Liver (tissue), 9 donors: ENCODE results near the gene MXRA8. TPM values are rescaled to one million over a fixed set of nuclear protein-coding genes. Genes with fewer than 3 reads are reported as not detected.

ENCODE experiments used
- DNase-seq: peaks from one replicate; pipeline ENCODE4 v3.0.0-alpha.2; 2017; ENCODE audit warnings: low spot score
- H3K27ac ChIP-seq, 2 donors: one replicate each; pipeline ENCODE4 v1.7.0; 2013; ENCODE audit warnings: inconsistent platforms in 2 of 2, low read length in 2 of 2, control low read depth in 1 of 2, low read depth in 1 of 2, mild to moderate bottlenecking in 1 of 2
- H3K27me3 ChIP-seq, 4 donors: one replicate each; pipeline versions ENCODE4 v1.6.1 to v1.7.0; 2013; ENCODE audit warnings: low read length in 3 of 4, inconsistent platforms in 1 of 4, mild to moderate bottlenecking in 1 of 4, moderate library complexity in 1 of 4; ENCODE audit not compliant: control insufficient read depth in 4 of 4, insufficient read depth in 4 of 4
- H3K36me3 ChIP-seq, 4 donors: one replicate each; pipeline versions ENCODE4 v1.6.1 to v1.7.0; 2013; ENCODE audit warnings: low read length in 3 of 4, mild to moderate bottlenecking in 3 of 4, low read depth in 1 of 4, moderate library complexity in 1 of 4; ENCODE audit not compliant: control insufficient read depth in 4 of 4, insufficient read depth in 3 of 4
- H3K4me1 ChIP-seq, 4 donors: one replicate each; pipeline versions ENCODE4 v1.6.1 to v1.7.0; 2013; ENCODE audit warnings: low read length in 3 of 4, mild to moderate bottlenecking in 3 of 4, moderate library complexity in 1 of 4; ENCODE audit not compliant: control insufficient read depth in 4 of 4, insufficient read depth in 4 of 4
- H3K4me3 ChIP-seq, 3 donors: one replicate each; pipeline versions ENCODE4 v1.6.1 to v1.7.0; 2013; ENCODE audit warnings: low read length in 3 of 3, control low read depth in 1 of 3, low read depth in 1 of 3, mild to moderate bottlenecking in 1 of 3
- H3K9ac ChIP-seq, 2 donors: one replicate each; pipeline ENCODE4 v1.7.0; 2013; ENCODE audit warnings: low read length in 2 of 2, mild to moderate bottlenecking in 2 of 2, moderate library complexity in 2 of 2, control low read depth in 1 of 2, low read depth in 1 of 2
- H3K9me3 ChIP-seq, 4 donors: one replicate each; pipeline versions ENCODE4 v1.6.1 to v1.7.0; 2013; ENCODE audit warnings: low read length in 3 of 4; ENCODE audit not compliant: control insufficient read depth in 4 of 4
- ATF3 ChIP-seq: IDR thresholded peaks from 2 replicates; pipeline ENCODE4 v1.6.1; 2016; ENCODE audit warnings: antibody characterized with exemption
- CTCF ChIP-seq: fragments of 150-350 bp; IDR thresholded peaks from 2 replicates; pipeline ENCODE4 v1.5.1; 2017; ENCODE audit warnings: improper control_type of control experiment, low read depth, low read length; ENCODE audit not compliant: missing input control
- EGR1 ChIP-seq, 2 donors: IDR thresholded peaks; 2 replicates each; pipeline ENCODE4 v1.6.1; 2016 to 2018; ENCODE audit warnings: antibody characterized with exemption in 2 of 2, low read depth in 2 of 2
- FOXA1 ChIP-seq: IDR thresholded peaks from 2 replicates; pipeline ENCODE4 v1.6.1; 2016; ENCODE audit warnings: antibody characterized with exemption
- FOXA2 ChIP-seq: IDR thresholded peaks from 2 replicates; pipeline ENCODE4 v1.6.1; 2016; ENCODE audit warnings: antibody characterized with exemption
- GABPA ChIP-seq, 2 donors: IDR thresholded peaks in 1 of 2; conservative IDR thresholded peaks in 1 of 2; 2 replicates each; pipeline ENCODE4 v1.6.1; 2016; ENCODE audit warnings: antibody characterized with exemption in 2 of 2, mild to moderate bottlenecking in 1 of 2, moderate library complexity in 1 of 2
- HNF4A ChIP-seq, 2 donors: conservative IDR thresholded peaks; 2 replicates each; pipeline ENCODE4 v1.6.1; 2016; ENCODE audit warnings: antibody characterized with exemption in 2 of 2, mild to moderate bottlenecking in 2 of 2
- HNF4G ChIP-seq: IDR thresholded peaks from 2 replicates; pipeline ENCODE4 v1.6.1; 2016; ENCODE audit warnings: antibody characterized with exemption
- JUND ChIP-seq, 2 donors: IDR thresholded peaks; 2 replicates each; pipeline ENCODE4 v1.6.1; 2016; ENCODE audit warnings: antibody characterized with exemption in 2 of 2
- NR2F2 ChIP-seq: IDR thresholded peaks from 2 replicates; pipeline ENCODE4 v1.6.1; 2016; ENCODE audit warnings: antibody characterized with exemption
- RAD21 ChIP-seq, 2 donors: IDR thresholded peaks; 2 replicates each; pipeline ENCODE4 v1.6.1; 2016; ENCODE audit warnings: antibody characterized with exemption in 2 of 2, mild to moderate bottlenecking in 2 of 2
- RXRA ChIP-seq, 2 donors: IDR thresholded peaks; 2 replicates each; pipeline ENCODE4 v1.6.1; 2017 to 2018; ENCODE audit warnings: antibody characterized with exemption in 2 of 2, mild to moderate bottlenecking in 1 of 2
- SP1 ChIP-seq: IDR thresholded peaks from 2 replicates; pipeline ENCODE4 v1.6.1; 2018; ENCODE audit warnings: antibody characterized with exemption, mild to moderate bottlenecking
- TAF1 ChIP-seq: conservative IDR thresholded peaks from 2 replicates; pipeline ENCODE4 v1.6.1; 2016; ENCODE audit warnings: antibody characterized with exemption, mild to moderate bottlenecking
- YY1 ChIP-seq: IDR thresholded peaks from 2 replicates; pipeline ENCODE4 v1.6.1; 2016; ENCODE audit warnings: antibody characterized with exemption, mild to moderate bottlenecking
- ZBTB33 ChIP-seq: IDR thresholded peaks from 2 replicates; pipeline ENCODE4 v1.6.1; 2016; ENCODE audit warnings: antibody characterized with exemption
- WGBS: extraction: QIAGEN DNeasy Blood & Tissue Kit; methylation state at CpG from one replicate; pipeline ENCODE4 v1.1.7; 2013; 5-methylcytosine and 5-hydroxymethylcytosine counted together
- polyA plus RNA-seq, 2 donors: library from polyadenylated mRNA; stranded (reverse) in 1 of 2; unstranded in 1 of 2; fragments of 200-250 nt in 1 of 2; fragments of >200 nt in 1 of 2; fragmentation: Nextera tagmentation in 1 of 2; extraction: Ambion mirVana in 1 of 2; gene quantifications; one replicate each; pipeline versions ENCODE4 v1.2.1 to v1.2.3, GENCODE V29; 2013 to 2015
- total RNA-seq, 2 donors: library from RNA; depleted of rRNA; stranded (reverse); fragments of >200 nt; gene quantifications; one replicate each; pipeline ENCODE4 v1.2.3, GENCODE V29; 2014
- TF ChIP-seq, protein P1 (sequence below): IDR thresholded peaks from 2 replicates; pipeline ENCODE4 v1.6.1; 2016; ENCODE audit warnings: antibody characterized with exemption
- TF ChIP-seq, protein P2 (sequence below): IDR thresholded peaks from 2 replicates; pipeline ENCODE4 v1.6.1; 2016; ENCODE audit warnings: antibody characterized with exemption, mild to moderate bottlenecking
- donor health status: healthy.
- donor health status: healthy.
- donor health status: healthy.
- donor health status: healthy.
- donor health status: healthy.

The MXRA8 gene
- total and polyA plus RNA-seq, 4 donors = 1.8 to 5.9 (median 4.2) TPM

DNA sequence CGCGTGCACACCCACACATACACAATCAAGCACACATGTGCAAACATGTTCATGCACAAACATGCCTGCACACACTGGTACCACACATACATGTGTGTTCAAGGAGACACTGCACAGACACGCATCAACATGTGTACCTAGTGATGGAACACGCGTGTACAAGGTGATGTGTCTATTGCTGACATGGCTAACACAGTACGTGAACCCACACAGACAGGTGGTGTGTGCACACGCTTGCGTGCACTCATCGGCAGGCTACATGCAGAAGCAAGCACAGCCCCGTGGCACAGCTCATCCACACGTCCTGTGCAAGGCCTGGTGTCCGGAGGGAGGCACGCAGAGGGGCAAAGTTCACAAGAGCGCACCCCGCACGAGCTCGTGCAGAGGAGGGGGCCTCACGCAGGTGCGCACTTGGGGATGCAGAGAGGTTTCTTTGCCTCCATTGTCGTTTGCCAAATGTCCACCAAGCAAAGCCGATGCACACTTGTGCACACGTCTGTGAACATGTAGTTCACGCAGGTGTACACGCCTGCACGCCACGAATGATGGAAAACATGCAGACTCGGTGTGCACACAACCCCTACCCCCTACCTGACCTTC lies 51.6 kb downstream of the MXRA8 start:
- WGBS = 30% methylated on average over 27 of the region's 27 CpGs
- DNase-seq = no peak
- H3K36me3 ChIP-seq = peaks cover 0 to 9% (median 2%) of the 10 kb centered on the region in 4 donors
- peak in 1 of 2 donors; percentile 11 for TF ChIP-seq HNF4A (conservative IDR thresholded peaks at IDR 0.05)
- TF ChIP-seq HNF4G = no peak
- TF ChIP-seq EGR1 (IDR thresholded peaks at IDR 0.05; ENCODE audit: low read depth in 2 of 2) = no peak
- TF ChIP-seq CTCF = no peak
- no peak for TF ChIP-seq FOXA2
- no peak for TF ChIP-seq TAF1
- no peak for TF ChIP-seq YY1
- no peak overlapping the region for H3K9ac ChIP-seq
- H3K9me3 ChIP-seq = no peaks in the 10 kb centered on the region
- peak overlapping the region; percentile 76 to 86 (median 77) for H3K4me3 ChIP-seq
- H3K27ac ChIP-seq = peak overlapping the region; percentile 57 to 95
- peaks cover 18 to 44% (median 34%) of the 10 kb centered on the region in 4 donors for H3K4me1 ChIP-seq
- no peaks in the 10 kb centered on the region for H3K27me3 ChIP-seq

DNA sequence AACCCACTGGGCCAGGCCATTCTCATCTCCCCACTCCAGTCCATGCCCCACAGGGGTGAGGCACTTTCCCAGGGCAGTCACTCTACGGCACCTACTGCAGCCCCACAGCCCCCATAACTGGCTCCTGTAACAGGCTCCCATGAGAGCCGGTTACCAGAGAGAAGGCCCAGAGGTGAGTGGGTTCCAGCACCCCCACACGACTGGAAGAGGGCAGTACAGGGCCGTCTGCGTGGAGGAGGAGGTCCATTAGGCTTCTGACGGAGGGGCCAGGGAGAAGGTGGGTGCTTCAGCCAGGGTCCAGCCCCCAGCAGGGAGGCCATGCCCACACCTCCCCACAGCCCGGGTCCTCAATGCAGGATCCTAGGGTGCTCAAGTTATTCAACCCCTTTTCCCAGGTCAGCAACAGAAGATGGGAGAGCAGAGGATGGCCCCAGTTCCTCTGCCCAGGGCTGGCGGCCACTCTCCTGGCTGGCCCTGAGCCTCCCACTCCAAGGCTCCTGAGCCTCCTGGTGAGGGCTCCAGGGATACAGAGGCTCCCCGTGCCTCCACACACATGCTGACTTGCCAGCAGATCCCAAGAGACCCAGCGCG lies 52.2 kb downstream of the MXRA8 start:
- no peak overlapping the region for H3K4me3 ChIP-seq
- peaks cover 18 to 44% (median 34%) of the 10 kb centered on the region in 4 donors for H3K4me1 ChIP-seq
- H3K36me3 ChIP-seq = peaks cover 0 to 4% (median 1%) of the 10 kb centered on the region in 4 donors
- TF ChIP-seq YY1 = no peak
- TF ChIP-seq GABPA (IDR thresholded peaks at IDR 0.05 in 1 of 2, conservative IDR thresholded peaks at IDR 0.05 in 1 of 2) = no peak
- TF ChIP-seq EGR1 (IDR thresholded peaks at IDR 0.05; ENCODE audit: low read depth in 2 of 2) = no peak
- no peak for TF ChIP-seq ATF3
- no peak for TF ChIP-seq CTCF
- TF ChIP-seq, protein P1, sequence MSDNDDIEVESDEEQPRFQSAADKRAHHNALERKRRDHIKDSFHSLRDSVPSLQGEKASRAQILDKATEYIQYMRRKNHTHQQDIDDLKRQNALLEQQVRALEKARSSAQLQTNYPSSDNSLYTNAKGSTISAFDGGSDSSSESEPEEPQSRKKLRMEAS = no peak
- no peak for TF ChIP-seq NR2F2
- no peak for TF ChIP-seq RXRA (IDR thresholded peaks at IDR 0.05)
- TF ChIP-seq FOXA2 = no peak
- no peak for TF ChIP-seq HNF4G
- TF ChIP-seq TAF1 = no peak
- no peak for TF ChIP-seq HNF4A (conservative IDR thresholded peaks at IDR 0.05)
- TF ChIP-seq RAD21 (IDR thresholded peaks at IDR 0.05) = no peak
- TF ChIP-seq FOXA1 = no peak
- TF ChIP-seq, protein P2, sequence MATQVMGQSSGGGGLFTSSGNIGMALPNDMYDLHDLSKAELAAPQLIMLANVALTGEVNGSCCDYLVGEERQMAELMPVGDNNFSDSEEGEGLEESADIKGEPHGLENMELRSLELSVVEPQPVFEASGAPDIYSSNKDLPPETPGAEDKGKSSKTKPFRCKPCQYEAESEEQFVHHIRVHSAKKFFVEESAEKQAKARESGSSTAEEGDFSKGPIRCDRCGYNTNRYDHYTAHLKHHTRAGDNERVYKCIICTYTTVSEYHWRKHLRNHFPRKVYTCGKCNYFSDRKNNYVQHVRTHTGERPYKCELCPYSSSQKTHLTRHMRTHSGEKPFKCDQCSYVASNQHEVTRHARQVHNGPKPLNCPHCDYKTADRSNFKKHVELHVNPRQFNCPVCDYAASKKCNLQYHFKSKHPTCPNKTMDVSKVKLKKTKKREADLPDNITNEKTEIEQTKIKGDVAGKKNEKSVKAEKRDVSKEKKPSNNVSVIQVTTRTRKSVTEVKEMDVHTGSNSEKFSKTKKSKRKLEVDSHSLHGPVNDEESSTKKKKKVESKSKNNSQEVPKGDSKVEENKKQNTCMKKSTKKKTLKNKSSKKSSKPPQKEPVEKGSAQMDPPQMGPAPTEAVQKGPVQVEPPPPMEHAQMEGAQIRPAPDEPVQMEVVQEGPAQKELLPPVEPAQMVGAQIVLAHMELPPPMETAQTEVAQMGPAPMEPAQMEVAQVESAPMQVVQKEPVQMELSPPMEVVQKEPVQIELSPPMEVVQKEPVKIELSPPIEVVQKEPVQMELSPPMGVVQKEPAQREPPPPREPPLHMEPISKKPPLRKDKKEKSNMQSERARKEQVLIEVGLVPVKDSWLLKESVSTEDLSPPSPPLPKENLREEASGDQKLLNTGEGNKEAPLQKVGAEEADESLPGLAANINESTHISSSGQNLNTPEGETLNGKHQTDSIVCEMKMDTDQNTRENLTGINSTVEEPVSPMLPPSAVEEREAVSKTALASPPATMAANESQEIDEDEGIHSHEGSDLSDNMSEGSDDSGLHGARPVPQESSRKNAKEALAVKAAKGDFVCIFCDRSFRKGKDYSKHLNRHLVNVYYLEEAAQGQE = no peak
- TF ChIP-seq ZBTB33 = no peak
- TF ChIP-seq SP1 = no peak
- TF ChIP-seq JUND (IDR thresholded peaks at IDR 0.05) = no peak
- H3K27ac ChIP-seq = no peak overlapping the region
- H3K9ac ChIP-seq = no peak overlapping the region
- 53% methylated on average over 11 of the region's 11 CpGs for WGBS
- no peak for DNase-seq
- H3K27me3 ChIP-seq = no peaks in the 10 kb centered on the region
- H3K9me3 ChIP-seq = no peaks in the 10 kb centered on the region
